Stimulated activated CD8-positive, alpha-beta memory T cell treated with anti-CD3 and anti-CD28 coated beads, Interleukin-12 subunit alpha, Interleukin-12 subunit beta, amount 100 ng/mL, for 4 hours (primary cell): Measurements from ENCODE around the gene DDX6.

Experiments used
- DNase-seq: peaks from one replicate; pipeline ENCODE4 v3.0.0-alpha.2; 2020; ENCODE audit warnings: low read depth

Gene DDX6

GRCh38 chr11:118699506-118700220 lies 91.3 kb downstream of the DDX6 start:
- DNase-seq = peak; percentile 32
